GM19455 (cell line): ENCODE data around the gene NFE2L2.
"Not testable (repeated sequence)": the region's sequence is repeated elsewhere in the genome, so short reads cannot be mapped to it uniquely, and the experiment has no call there.

Experiments
- ATAC-seq: cut with Tn5 transposase; IDR thresholded peaks from one replicate; pipeline ENCODE4 v1.9.1; 2021; ENCODE audit not compliant: unreplicated experiment

The NFE2L2 gene

GRCh38 chr2:177258059-177258458 lies 6.5 kb downstream of the NFE2L2 start:
- ATAC-seq: no peak

DNA sequence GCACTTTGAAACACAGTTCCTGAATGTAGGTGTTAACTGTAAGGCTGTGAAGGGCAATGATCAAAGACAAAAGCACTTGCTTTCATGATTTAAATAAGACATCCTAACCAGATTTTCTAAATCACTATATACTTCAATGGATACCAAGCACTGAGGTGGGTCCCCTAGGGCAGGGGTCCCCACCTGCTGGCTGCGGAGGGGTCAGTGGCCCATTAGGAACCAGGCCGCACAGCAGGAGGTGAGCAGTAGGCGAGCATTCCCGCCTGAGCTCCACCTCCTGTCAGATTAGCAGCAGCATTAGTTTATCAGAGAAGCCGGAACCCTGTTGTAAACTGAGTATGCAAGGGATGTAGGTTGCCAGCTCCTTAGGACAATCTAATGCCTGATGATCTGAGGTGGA lies 7.1 kb downstream of the NFE2L2 start:
- no peak for ATAC-seq

DNA sequence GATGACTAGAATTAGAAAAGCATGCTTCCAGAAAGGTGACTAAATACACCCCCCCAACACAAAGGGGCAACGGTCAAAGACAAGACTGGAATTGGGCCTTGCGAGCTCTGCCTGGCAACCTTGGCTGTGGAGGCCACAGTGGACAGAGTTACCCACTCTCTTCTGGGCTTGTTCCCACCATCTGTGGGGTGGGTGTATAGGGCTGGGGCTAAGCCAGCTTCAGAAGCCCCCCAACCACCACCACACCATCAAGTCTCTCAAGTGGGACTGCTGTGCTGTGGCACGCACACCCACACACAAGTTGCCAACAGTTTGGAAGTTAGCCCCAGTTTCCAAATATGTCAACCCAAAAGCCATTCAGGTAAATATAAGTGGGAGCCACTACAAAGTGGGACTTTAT lies 7.8 kb downstream of the NFE2L2 start:
- ATAC-seq: no peak

DNA sequence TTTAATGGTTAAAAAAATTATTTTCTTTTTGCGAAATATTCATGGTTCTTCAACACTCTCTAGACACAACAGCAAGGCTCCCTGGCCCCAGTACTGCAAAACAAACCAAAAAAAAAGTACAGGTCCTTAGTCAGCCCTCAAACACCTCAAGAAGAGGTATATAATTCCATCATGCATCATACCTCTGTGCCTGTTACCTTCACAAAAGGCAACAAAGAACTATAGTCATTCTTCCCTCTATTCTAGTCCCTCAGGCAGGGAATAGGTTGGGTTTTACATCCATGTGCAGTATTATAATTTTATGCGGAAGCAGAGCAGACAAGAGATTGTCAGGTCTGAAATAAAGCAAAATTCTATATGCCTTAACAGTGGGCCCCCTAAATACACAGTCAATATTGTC lies 8.5 kb downstream of the NFE2L2 start:
- ATAC-seq: no peak

DNA sequence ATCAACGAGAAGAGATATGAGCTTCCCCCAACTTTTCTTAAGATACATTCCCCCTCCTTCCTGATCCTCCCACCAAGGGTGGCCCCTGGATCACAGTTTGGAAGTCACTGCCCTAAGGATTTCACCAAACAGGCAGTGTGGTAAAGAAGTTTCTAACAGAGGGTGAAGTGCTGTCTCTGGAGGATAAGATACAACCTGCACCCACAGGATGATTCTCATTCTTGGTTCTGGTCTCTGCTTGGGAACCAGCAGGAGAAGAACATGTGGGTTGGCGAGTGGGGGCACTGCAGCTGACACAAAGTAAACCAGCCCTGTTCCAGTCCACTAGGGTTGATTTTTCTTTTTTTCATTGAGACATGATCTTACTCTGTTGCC lies 9.3 kb downstream of the NFE2L2 start:
- ATAC-seq: no peak

GRCh38 chr2:177254433-177255226 lies 9.9 kb downstream of the NFE2L2 start:
- ATAC-seq: no peak

GRCh38 chr2:177253704-177254103 lies 10.8 kb downstream of the NFE2L2 start:
- ATAC-seq: no peak

GRCh38 chr2:177252808-177253531 lies 11.6 kb downstream of the NFE2L2 start:
- no peak for ATAC-seq

GRCh38 chr2:177251165-177251542 lies 13.4 kb downstream of the NFE2L2 start:
- no peak for ATAC-seq

DNA sequence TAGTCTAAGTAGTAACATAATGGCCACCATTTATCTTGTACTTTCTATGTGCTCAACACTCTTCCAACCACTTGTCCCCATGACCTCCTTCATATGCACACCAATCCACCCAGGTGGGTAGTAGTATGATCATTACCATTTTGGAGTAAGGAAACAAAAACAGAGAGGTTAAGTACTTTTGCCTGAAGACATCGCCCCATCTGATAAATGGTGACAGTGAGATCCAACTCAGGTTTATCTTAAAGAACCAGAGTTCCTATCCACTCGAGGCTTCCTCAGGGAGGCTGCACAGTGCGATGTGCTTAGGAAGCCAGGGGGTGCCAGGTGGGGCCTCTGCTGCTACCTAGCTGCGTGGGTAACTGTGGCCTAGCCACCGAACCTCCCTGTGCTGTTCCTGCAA lies 14.1 kb downstream of the NFE2L2 start:
- ATAC-seq: no peak

DNA sequence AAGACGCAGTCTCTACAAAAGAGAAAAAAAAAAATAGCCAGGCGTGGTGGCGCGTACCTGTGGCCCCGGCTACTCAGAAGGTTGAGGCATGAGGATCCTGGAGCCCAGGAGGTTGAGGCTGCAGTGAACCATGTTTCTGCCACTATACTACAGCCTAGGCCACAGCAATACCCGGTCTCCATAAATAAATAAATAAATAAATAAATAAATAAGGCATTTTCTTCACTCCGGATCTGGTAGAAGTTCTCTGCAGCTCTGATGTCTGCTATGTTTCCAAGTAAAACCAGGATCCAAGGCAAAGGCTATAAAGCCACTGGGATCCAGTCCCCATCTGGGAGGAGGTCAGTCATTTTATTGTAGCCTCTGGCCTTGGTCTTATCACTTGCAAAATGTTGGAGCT lies 15.5 kb downstream of the NFE2L2 start:
- ATAC-seq: no peak

- ATAC-seq: no peak
Measured at GRCh38 chr2:177247693-177248262, 16.7 kb downstream of the NFE2L2 start.

GRCh38 chr2:177246523-177247030 lies 17.9 kb downstream of the NFE2L2 start:
- ATAC-seq: not testable (repeated sequence)

GRCh38 chr2:177246000-177246399 lies 18.5 kb downstream of the NFE2L2 start:
- ATAC-seq: no peak

DNA sequence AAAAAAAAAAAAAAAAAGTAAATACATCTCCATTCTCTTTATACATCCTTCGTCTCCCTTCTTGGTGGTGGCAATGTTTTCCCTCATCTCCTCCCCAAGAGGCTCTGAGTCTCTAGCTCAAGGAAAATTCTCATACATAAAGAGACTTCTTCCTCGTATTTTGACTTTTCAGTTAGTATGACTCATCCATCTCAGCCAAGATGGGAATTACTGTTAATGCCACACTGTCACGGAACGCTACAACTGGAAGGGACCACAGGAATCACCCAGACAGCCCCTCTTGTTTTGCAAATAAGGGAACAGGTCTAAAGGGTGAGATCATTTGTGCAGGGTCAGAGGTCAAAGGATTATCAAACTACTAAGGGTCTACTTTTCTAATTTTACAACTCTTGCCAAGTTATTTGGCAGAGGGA lies 19.5 kb downstream of the NFE2L2 start:
- no peak for ATAC-seq

DNA sequence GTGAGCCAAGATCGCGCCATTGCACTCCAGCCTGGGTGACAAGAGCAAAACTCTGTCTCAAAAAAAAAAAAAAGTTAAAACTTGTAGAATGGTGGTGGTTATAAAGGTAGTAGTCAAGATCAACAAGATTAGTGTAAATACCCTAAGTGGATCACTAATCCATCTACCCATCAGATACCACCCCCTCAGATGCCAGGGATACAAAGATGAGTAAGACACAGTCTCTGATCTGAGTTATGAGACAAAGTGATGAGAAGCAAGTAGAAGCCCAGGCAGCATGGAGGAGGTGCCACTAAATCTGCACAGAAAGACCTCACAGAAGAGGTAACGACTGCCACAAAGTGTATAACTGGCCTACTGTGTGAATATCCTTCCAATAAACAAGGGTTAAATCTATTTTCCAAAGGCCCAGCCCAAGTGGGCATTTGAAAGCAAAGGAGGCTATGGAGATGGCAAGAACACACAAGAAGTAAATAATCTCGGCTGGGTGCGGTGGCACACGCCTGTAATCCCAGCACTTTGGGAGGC lies 20.2 kb downstream of the NFE2L2 start:
- no peak for ATAC-seq

GRCh38 chr2:177243476-177243875 lies 21.1 kb downstream of the NFE2L2 start:
- no peak for ATAC-seq

DNA sequence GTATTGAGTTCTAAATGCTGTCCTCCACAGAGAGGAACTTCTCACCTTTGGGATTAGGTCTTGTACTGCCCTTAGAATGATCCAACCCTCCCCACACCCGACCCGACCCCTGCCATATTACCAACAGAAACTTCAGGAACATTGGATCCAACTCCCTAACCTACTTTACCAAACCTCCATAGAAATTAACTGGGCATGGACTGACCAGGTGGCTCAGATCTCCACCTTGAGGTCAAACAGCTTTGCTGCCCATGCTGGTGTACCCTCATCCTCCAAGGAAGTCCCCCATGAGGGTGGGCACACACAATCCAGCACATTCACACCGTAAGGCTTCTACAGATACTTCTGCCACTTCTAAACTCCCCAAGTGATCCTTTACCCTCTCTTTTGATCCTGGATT lies 21.5 kb downstream of the NFE2L2 start:
- no peak for ATAC-seq

GRCh38 chr2:177242121-177242987 lies 22.2 kb downstream of the NFE2L2 start:
- no peak for ATAC-seq

GRCh38 chr2:177241711-177242120 lies 22.8 kb downstream of the NFE2L2 start:
- no peak for ATAC-seq
